OCI-LY1 (cell line): ENCODE measurements around the gene STAMBP.

Experiments used
- H2AFZ ChIP-seq: fragments of 200-600 bp; sonication (generic), shearing (Covaris generic); 2 replicates; pipeline ENCODE4 v1.6.0; 2014; ENCODE audit warnings: antibody characterized with exemption, mild to moderate bottlenecking, low read length
- H3F3A ChIP-seq: fragments of 200-600 bp; sonication (generic), shearing (Covaris generic); 2 replicates; pipeline ENCODE4 v1.6.0; 2014; ENCODE audit warnings: mild to moderate bottlenecking, antibody characterized with exemption, low read length, moderate library complexity; ENCODE audit not compliant: insufficient read depth
- H3K27ac ChIP-seq: fragments of 200-600 bp; sonication (generic); 2 replicates; pipeline ENCODE4 v1.5.1; 2014; ENCODE audit warnings: low read length, mixed run types, mild to moderate bottlenecking, low read depth; ENCODE audit not compliant: poor library complexity, severe bottlenecking
- H3K27me3 ChIP-seq: fragments of 200-600 bp; sonication (generic); 2 replicates; pipeline ENCODE4 v1.6.0; 2014; ENCODE audit warnings: antibody characterized with exemption, mild to moderate bottlenecking, low read length, moderate library complexity; ENCODE audit not compliant: insufficient read depth
- H3K36me3 ChIP-seq: fragments of 200-600 bp; sonication (generic); 2 replicates; pipeline ENCODE4 v1.6.1; 2014; ENCODE audit warnings: mild to moderate bottlenecking, antibody characterized with exemption, low read length, moderate library complexity, mixed read lengths; ENCODE audit not compliant: insufficient read depth
- H3K4me1 ChIP-seq: fragments of 200-600 bp; sonication (generic); 2 replicates; pipeline ENCODE4 v1.5.1; 2014; ENCODE audit warnings: mild to moderate bottlenecking, low read length, moderate library complexity; ENCODE audit not compliant: insufficient read depth, severe bottlenecking
- H3K4me2 ChIP-seq: fragments of 200-600 bp; sonication (generic), shearing (Covaris generic); 2 replicates; pipeline ENCODE4 v1.6.1; 2014; ENCODE audit warnings: low read length
- H3K4me3 ChIP-seq: fragments of 200-600 bp; sonication (generic); 2 replicates; pipeline ENCODE4 v1.5.1; 2014; ENCODE audit warnings: low read length, low read depth, mild to moderate bottlenecking, mixed read lengths; ENCODE audit not compliant: poor library complexity, severe bottlenecking
- H3K79me2 ChIP-seq: fragments of 200-600 bp; shearing (Covaris generic); 2 replicates; pipeline ENCODE4 v1.6.1; 2016; ENCODE audit warnings: mixed run types, low read length, mixed read lengths; ENCODE audit not compliant: insufficient read depth
- H3K9ac ChIP-seq: fragments of 200-600 bp; sonication (generic), shearing (Covaris generic); 2 replicates; pipeline ENCODE4 v1.6.1; 2014; ENCODE audit warnings: mild to moderate bottlenecking, low read length, mixed read lengths
- H3K9me2 ChIP-seq: fragments of 200-600 bp; sonication (generic), shearing (Covaris generic); 2 replicates; pipeline ENCODE4 v1.6.1; 2014; ENCODE audit warnings: low read depth, mild to moderate bottlenecking, low read length, mixed read lengths
- H3K9me3 ChIP-seq: fragments of 200-600 bp; shearing (Covaris generic); 2 replicates; pipeline ENCODE4 v1.6.1; 2014; ENCODE audit warnings: low read length, mixed read lengths
- H4K20me1 ChIP-seq: fragments of 200-600 bp; sonication (generic), shearing (Covaris generic); 2 replicates; pipeline ENCODE4 v1.6.0; 2016; ENCODE audit warnings: mild to moderate bottlenecking, low read length; ENCODE audit not compliant: insufficient read depth
- EZH2 ChIP-seq: fragments of 200-600 bp; sonication (generic), shearing (Covaris generic); IDR thresholded peaks from 2 replicates; pipeline ENCODE4 v1.8.0; 2017; ENCODE audit warnings: borderline replicate concordance, mixed run types, mild to moderate bottlenecking, antibody characterized with exemption, low read length, moderate library complexity, mixed read lengths
- TF ChIP-seq, protein P1 (sequence below): fragments of 200-600 bp; sonication (generic), shearing (Covaris generic); IDR thresholded peaks from 2 replicates; pipeline ENCODE4 v1.5.1; 2017; ENCODE audit warnings: mild to moderate bottlenecking, antibody characterized with exemption, low read length, moderate library complexity, mixed read lengths

The STAMBP gene

DNA sequence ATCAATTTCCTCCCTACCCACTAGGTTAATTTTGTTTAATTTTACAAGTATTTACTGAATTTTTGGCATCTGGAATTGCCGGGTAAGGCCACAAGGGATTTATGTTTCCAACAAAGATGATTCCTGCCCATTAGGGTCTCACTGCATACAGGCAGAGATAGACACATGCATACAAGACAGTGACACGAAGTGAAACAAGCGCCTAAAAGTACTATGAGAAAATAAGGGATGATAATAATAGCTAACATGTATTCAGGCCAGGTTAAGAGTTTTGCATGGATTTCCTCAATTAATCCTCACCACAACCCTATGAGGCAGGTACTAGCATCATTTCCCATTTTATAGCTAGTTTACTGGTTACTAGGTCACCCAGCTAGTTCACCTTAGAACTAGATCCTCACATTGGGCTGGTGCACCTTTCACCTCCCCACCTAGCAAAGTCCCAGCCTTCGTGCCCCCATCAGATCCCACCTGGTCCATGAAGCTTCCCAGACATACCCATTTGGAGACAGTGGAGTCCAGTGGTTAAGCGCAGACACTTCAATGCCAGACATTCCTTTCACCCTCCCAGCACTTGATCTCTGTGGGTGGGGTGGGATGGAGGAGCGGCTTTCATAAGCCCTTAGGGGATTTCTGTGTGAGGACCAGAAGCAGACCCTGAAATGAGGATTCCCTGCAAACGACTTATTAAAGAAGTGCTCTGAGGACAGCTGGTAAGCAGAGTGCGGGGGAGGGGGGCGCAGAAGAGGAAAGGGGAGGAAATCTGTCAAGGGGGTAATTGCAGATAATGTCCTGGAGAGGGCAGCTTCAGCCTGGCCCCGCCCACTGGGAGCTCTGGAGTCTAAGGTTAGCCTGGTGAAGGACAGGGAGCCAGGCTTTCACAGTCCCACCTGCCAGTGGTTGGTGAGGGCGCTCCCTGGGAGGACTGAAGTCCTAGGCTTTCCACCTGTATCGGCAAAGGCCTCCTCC, 92.1 kb downstream of the STAMBP start:
- Histone ChIP-seq H3K79me2 (no peaks in the 10 kb centered on the region), H3K4me3 (no peak overlapping the region), H3K4me1 (no peaks in the 10 kb centered on the region), H3K27me3 (no peaks in the 10 kb centered on the region), H3K9ac (no peak overlapping the region), H2AFZ (no peak overlapping the region), H4K20me1 (no peaks in the 10 kb centered on the region), H3K9me3 (no peaks in the 10 kb centered on the region), H3K27ac (no peak overlapping the region), H3F3A (no peaks in the 10 kb centered on the region), H3K36me3 (no peaks in the 10 kb centered on the region), H3K4me2 (no peak overlapping the region), H3K9me2 (no peaks in the 10 kb centered on the region)
- no peak for TF ChIP-seq EZH2
- TF ChIP-seq, protein P1, sequence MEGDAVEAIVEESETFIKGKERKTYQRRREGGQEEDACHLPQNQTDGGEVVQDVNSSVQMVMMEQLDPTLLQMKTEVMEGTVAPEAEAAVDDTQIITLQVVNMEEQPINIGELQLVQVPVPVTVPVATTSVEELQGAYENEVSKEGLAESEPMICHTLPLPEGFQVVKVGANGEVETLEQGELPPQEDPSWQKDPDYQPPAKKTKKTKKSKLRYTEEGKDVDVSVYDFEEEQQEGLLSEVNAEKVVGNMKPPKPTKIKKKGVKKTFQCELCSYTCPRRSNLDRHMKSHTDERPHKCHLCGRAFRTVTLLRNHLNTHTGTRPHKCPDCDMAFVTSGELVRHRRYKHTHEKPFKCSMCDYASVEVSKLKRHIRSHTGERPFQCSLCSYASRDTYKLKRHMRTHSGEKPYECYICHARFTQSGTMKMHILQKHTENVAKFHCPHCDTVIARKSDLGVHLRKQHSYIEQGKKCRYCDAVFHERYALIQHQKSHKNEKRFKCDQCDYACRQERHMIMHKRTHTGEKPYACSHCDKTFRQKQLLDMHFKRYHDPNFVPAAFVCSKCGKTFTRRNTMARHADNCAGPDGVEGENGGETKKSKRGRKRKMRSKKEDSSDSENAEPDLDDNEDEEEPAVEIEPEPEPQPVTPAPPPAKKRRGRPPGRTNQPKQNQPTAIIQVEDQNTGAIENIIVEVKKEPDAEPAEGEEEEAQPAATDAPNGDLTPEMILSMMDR = peak; percentile 29; the same call in 1 of the 2 replicates

DNA sequence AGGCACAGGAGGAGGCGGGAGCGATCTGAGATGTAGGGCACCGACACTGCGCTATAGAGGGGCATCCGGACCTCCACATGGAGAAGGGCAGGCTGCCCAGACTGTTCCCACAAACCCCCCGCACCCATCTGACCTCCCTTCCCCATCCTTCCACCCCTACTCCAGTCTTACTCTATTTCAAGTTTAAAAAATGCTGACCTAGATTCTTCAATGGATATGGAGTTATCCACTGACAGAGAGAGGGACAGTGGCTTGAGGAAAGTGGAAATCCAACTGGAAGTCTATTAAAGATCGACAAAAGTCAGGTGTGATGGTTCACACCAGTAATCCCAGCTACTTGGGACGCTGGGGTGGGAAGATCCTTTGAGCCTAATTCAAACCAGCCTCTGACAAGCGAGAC, 92.8 kb downstream of the STAMBP start:
- H3K27ac ChIP-seq = no peak overlapping the region

DNA sequence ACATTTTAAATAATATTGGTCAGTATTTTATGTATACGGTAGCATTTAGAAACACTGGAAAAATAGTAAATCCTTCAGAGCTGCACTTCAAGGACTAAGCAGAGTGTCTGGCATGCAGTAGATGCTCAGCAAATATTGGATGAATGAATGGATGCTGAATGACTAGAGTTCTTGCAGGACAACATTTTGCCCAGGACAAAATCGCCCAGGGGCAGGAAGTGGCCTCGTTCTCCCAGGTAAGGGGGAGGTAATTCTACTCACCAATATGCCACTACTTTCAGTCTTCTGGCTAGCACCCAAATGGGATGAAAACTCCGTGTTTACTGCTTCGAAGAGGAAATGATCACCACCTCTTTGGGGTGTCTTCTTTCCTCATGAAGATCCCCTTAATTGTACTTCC, 93.9 kb downstream of the STAMBP start:
- no peaks in the 10 kb centered on the region for H3K9me2 ChIP-seq
- TF ChIP-seq EZH2 = no peak
- TF ChIP-seq, protein P1 = no peak
- H3K27ac ChIP-seq = no peak overlapping the region
- H3K4me3 ChIP-seq = no peak overlapping the region
- no peak overlapping the region for H3K9ac ChIP-seq
- H3K79me2 ChIP-seq = peaks cover 8% of the 10 kb centered on the region
- H3K27me3 ChIP-seq = no peaks in the 10 kb centered on the region
- H4K20me1 ChIP-seq = no peaks in the 10 kb centered on the region
- H3K4me1 ChIP-seq = peaks cover 11% of the 10 kb centered on the region
- no peaks in the 10 kb centered on the region for H3F3A ChIP-seq
- H3K4me2 ChIP-seq = no peak overlapping the region
- H2AFZ ChIP-seq = no peak overlapping the region
- H3K36me3 ChIP-seq = no peaks in the 10 kb centered on the region
- no peaks in the 10 kb centered on the region for H3K9me3 ChIP-seq

More for the DNA sequence above, 92.8 kb downstream of the STAMBP start:
- no peaks in the 10 kb centered on the region for H3F3A ChIP-seq
- H3K79me2 ChIP-seq = no peaks in the 10 kb centered on the region
- H3K4me2 ChIP-seq = no peak overlapping the region
- H4K20me1 ChIP-seq = no peaks in the 10 kb centered on the region
- H3K4me1 ChIP-seq = peaks cover 6% of the 10 kb centered on the region
- no peaks in the 10 kb centered on the region for H3K27me3 ChIP-seq
- H3K9me3 ChIP-seq = no peaks in the 10 kb centered on the region
- no peaks in the 10 kb centered on the region for H3K9me2 ChIP-seq
- no peaks in the 10 kb centered on the region for H3K36me3 ChIP-seq
- no peak overlapping the region for H2AFZ ChIP-seq
- TF ChIP-seq, protein P1 = no peak
- TF ChIP-seq EZH2 = no peak
- no peak overlapping the region for H3K4me3 ChIP-seq
- H3K9ac ChIP-seq = no peak overlapping the region
